Calu3 (cell line): Measurements from ENCODE around the gene PPP2R2C. TPM values are rescaled to one million over a fixed set of nuclear protein-coding genes. Genes with fewer than 3 reads are reported as not detected.

Experiments used
- BruUV-seq: library from RNA; stranded (reverse); fragments of 400-500 nt; replicated peaks from 2 replicates; lab custom pipeline; 2021; lab: Mats Ljungman, UMichigan
- CTCF ChIA-PET: fragments of 300-600 bp; sonication (Branson Sonifier 250); formaldehyde crosslinking; loops from one replicate; lab custom pipeline; 2022; ENCODE audit warnings: antibody characterized with exemption; lab: Charles Lee
- DNase-seq: peaks from one replicate; pipeline ENCODE4 v3.0.0; 2022
- H3K27ac Mint-ChIP-seq: one replicate; pipeline ENCODE4 v1.8.0; 2022; ENCODE audit warnings: mixed read lengths; ENCODE audit not compliant: unreplicated experiment
- H3K27me3 Mint-ChIP-seq: one replicate; pipeline ENCODE4 v1.8.0; 2022; ENCODE audit warnings: mixed read lengths; ENCODE audit not compliant: unreplicated experiment
- H3K36me3 Mint-ChIP-seq: one replicate; pipeline ENCODE4 v1.8.0; 2022; ENCODE audit warnings: mild to moderate bottlenecking, moderate library complexity, mixed read lengths; ENCODE audit not compliant: insufficient read depth, unreplicated experiment
- H3K4me1 Mint-ChIP-seq: one replicate; pipeline ENCODE4 v1.8.0; 2022; ENCODE audit warnings: mild to moderate bottlenecking, low read depth, mixed read lengths; ENCODE audit not compliant: unreplicated experiment
- H3K4me3 Mint-ChIP-seq: one replicate; pipeline ENCODE4 v1.8.0; 2022; ENCODE audit warnings: mild to moderate bottlenecking, low read depth, moderate library complexity, mixed read lengths; ENCODE audit not compliant: unreplicated experiment
- H3K9me3 Mint-ChIP-seq: one replicate; pipeline ENCODE4 v1.8.0; 2022; ENCODE audit warnings: low read depth, mixed read lengths; ENCODE audit not compliant: unreplicated experiment
- intact Hi-C: fragments of 100-400 bp; cut with micrococcal nuclease; formaldehyde crosslinking; loops from one replicate; pipeline ENCODE4 v1.10.0; 2022; ENCODE audit not compliant: unreplicated experiment
- total RNA-seq: library from RNA; stranded (reverse); gene quantifications from 2 replicates; pipeline ENCODE4 v1.2.3, GENCODE V29; 2022
- TF ChIP-seq, protein P1 (sequence below): fragments of 200-600 bp; IDR thresholded peaks from one replicate; pipeline ENCODE4 v1.8.0; 2022; ENCODE audit warnings: antibody characterized with exemption; ENCODE audit not compliant: unreplicated experiment

Gene PPP2R2C
- total RNA-seq, 1 experiment from 2014 or later: 9.4 TPM

DNA sequence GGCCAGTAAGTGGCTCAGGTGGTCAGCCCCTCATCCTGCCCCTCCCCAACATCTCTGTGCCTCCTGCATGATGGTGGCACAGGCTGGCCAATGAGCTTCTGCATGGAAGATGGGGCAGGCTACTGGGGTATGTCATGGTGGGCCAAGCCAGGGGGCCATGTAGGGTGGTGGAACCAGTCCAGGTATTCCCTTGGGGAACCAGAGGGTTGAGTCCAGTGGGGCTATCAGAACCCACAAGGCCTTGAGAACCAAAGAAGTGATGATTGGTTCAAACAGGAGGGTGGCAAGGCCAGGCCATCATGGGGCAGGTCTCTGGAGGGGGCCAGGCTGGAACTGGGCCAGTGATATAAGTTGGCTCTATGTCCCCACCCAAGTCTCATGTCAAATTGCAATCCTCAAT, 18.8 kb upstream of the PPP2R2C start:
- Mint-ChIP-seq H3K4me1 (peaks cover 8% of the 10 kb centered on the region), H3K27me3 (peaks cover 66% of the 10 kb centered on the region), H3K4me3 (no peak overlapping the region), H3K36me3 (no peaks in the 10 kb centered on the region), H3K9me3 (peaks cover 3% of the 10 kb centered on the region), H3K27ac (no peak overlapping the region)
- TF ChIP-seq, protein P1, sequence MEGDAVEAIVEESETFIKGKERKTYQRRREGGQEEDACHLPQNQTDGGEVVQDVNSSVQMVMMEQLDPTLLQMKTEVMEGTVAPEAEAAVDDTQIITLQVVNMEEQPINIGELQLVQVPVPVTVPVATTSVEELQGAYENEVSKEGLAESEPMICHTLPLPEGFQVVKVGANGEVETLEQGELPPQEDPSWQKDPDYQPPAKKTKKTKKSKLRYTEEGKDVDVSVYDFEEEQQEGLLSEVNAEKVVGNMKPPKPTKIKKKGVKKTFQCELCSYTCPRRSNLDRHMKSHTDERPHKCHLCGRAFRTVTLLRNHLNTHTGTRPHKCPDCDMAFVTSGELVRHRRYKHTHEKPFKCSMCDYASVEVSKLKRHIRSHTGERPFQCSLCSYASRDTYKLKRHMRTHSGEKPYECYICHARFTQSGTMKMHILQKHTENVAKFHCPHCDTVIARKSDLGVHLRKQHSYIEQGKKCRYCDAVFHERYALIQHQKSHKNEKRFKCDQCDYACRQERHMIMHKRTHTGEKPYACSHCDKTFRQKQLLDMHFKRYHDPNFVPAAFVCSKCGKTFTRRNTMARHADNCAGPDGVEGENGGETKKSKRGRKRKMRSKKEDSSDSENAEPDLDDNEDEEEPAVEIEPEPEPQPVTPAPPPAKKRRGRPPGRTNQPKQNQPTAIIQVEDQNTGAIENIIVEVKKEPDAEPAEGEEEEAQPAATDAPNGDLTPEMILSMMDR: no peak
- no TSS peak for BruUV-seq
- DNase-seq: no peak
- intact Hi-C loops: no loop called here
- CTCF ChIA-PET: no interaction called here

DNA sequence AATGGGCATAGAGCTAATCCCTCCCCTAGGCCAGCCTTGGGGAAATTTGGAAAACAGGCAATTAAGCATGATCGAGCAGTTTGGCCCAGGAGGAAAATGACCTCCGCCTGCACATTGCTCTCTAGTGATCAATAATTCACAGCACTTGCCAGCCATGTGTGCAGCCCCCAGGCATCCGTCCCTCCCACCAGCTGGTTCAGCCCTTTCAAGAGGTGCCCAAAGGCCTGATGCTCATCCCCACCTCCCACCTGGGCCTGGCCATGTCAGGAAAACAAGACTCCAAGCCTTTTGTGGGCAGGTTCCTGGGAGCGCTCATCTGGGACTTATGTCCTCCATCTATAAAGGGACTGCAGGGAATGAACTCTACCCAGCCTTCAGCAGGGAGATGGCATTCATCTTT, 17.5 kb upstream of the PPP2R2C start:
- BruUV-seq: no TSS peak
- CTCF ChIA-PET: no interaction called here
- H3K36me3 Mint-ChIP-seq: no peaks in the 10 kb centered on the region
- intact Hi-C loops: no loop called here
- no peak overlapping the region for H3K27ac Mint-ChIP-seq
- H3K4me3 Mint-ChIP-seq: no peak overlapping the region
- peaks cover 79% of the 10 kb centered on the region for H3K27me3 Mint-ChIP-seq
- H3K4me1 Mint-ChIP-seq: peaks cover 8% of the 10 kb centered on the region
- TF ChIP-seq, protein P1: no peak
- no peak for DNase-seq
- H3K9me3 Mint-ChIP-seq: peaks cover 3% of the 10 kb centered on the region

DNA sequence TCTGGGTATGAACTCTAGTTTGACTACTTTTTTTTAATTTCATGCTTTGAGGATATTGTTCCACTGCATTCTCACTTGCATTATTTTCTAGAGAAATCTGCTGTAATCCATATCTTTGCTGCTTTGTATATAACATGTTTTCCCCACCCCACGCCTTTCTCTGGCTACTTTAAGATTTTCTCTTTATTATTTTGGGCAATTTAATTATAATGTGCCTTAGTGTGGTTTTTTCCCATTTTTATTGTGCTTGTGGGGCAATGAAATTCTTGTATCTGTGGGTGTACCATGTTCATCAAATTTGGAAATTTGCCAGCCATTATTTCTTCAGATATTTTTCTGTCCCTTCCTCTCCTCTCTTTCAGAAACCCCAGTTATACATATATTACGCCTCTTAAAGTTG, 15.1 kb upstream of the PPP2R2C start:
- TF ChIP-seq, protein P1: no peak
- Mint-ChIP-seq H3K4me3 (no peak overlapping the region), H3K9me3 (peaks cover 3% of the 10 kb centered on the region), H3K27ac (no peak overlapping the region), H3K27me3 (peaks cover 70% of the 10 kb centered on the region), H3K4me1 (peaks cover 8% of the 10 kb centered on the region), H3K36me3 (no peaks in the 10 kb centered on the region)
- intact Hi-C loops: no loop called here
- CTCF ChIA-PET: no interaction called here
- no TSS peak for BruUV-seq
- no peak for DNase-seq

DNA sequence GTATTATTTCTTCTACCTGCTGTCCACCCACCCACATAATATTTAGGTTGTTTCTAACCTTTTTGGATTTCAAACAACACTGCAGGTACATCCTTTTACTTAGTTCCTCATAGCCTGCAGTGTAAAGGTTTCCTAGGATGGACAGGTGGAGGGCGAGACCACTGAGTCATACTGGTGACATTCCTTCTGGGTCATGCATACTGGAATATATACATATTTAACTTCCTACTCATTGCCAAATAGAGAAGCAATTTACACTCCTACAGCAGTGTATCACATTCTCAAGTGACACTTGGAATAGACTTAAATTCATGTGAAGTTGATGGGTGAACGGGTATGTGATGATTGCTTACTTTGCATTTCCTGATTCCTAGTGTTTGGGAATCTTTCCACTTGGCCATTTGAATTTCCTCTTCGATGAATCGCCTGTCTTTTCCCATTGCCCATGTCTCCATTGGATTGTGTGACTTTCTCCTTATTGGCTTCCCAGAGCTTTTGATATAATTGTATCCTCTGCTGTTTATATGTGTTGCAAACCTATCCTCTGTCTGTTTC, 8.2 kb upstream of the PPP2R2C start:
- no peak overlapping the region for H3K4me3 Mint-ChIP-seq
- H3K4me1 Mint-ChIP-seq: peaks cover 22% of the 10 kb centered on the region
- TF ChIP-seq, protein P1: no peak
- no peaks in the 10 kb centered on the region for H3K9me3 Mint-ChIP-seq
- H3K36me3 Mint-ChIP-seq: no peaks in the 10 kb centered on the region
- no TSS peak for BruUV-seq
- H3K27ac Mint-ChIP-seq: no peak overlapping the region
- peaks cover 39% of the 10 kb centered on the region for H3K27me3 Mint-ChIP-seq
- no peak for DNase-seq
- intact Hi-C loops: no loop called here
- CTCF ChIA-PET: no interaction called here
